H9 (cell line): Measurements from ENCODE around the gene IL31RA. TPM values are rescaled to one million over a fixed set of nuclear protein-coding genes. Genes with fewer than 3 reads are reported as not detected.

Experiments used
- DNase-seq: peaks from one replicate; pipeline ENCODE4 v3.0.0-alpha.2; 2017
- H2AFZ ChIP-seq: one replicate; pipeline ENCODE4 v1.6.1; 2013; ENCODE audit warnings: mild to moderate bottlenecking, low read length, control low read depth, moderate library complexity
- H2AK5ac ChIP-seq: 2 replicates; pipeline ENCODE4 v1.6.1; 2013; ENCODE audit warnings: low read length, control low read depth, mixed read lengths; ENCODE audit not compliant: insufficient read length
- H2BK120ac ChIP-seq: one replicate; pipeline ENCODE4 v1.6.1; 2013; ENCODE audit warnings: low read depth, mild to moderate bottlenecking, low read length, control low read depth, inconsistent platforms; ENCODE audit not compliant: poor library complexity, severe bottlenecking
- H2BK12ac ChIP-seq: 2 replicates; pipeline ENCODE4 v1.6.1; 2013; ENCODE audit warnings: low read length, control low read depth, mixed read lengths, low read depth; ENCODE audit not compliant: insufficient read length
- H2BK15ac ChIP-seq: 2 replicates; pipeline ENCODE4 v1.6.1; 2013; ENCODE audit warnings: low read depth, low read length, control low read depth
- H2BK20ac ChIP-seq: one replicate; pipeline ENCODE4 v1.6.1; 2013; ENCODE audit warnings: low read depth, mild to moderate bottlenecking, low read length, control low read depth, inconsistent platforms; ENCODE audit not compliant: poor library complexity, severe bottlenecking
- H2BK5ac ChIP-seq: 2 replicates; pipeline ENCODE4 v1.6.1; 2013; ENCODE audit warnings: low read length, control low read depth, mixed read lengths; ENCODE audit not compliant: insufficient read length
- H3K14ac ChIP-seq: 2 replicates; pipeline ENCODE4 v1.6.1; 2013; ENCODE audit warnings: low read length, control low read depth; ENCODE audit not compliant: insufficient read depth
- H3K18ac ChIP-seq: 2 replicates; pipeline ENCODE4 v1.6.1; 2013; ENCODE audit warnings: low read depth, mild to moderate bottlenecking, mixed read lengths, low read length, control low read depth; ENCODE audit not compliant: insufficient read length
- H3K23ac ChIP-seq: 2 replicates; pipeline ENCODE4 v1.6.1; 2013; ENCODE audit warnings: low read length, control low read depth, mixed read lengths, low read depth; ENCODE audit not compliant: insufficient read length
- H3K23me2 ChIP-seq: 2 replicates; pipeline ENCODE4 v1.6.1; 2013; ENCODE audit warnings: low read depth, mild to moderate bottlenecking, mixed read lengths, low read length, control low read depth; ENCODE audit not compliant: insufficient read length, poor library complexity, severe bottlenecking
- H3K27ac ChIP-seq: 2 replicates; pipeline ENCODE4 v1.5.1; 2013; ENCODE audit warnings: low read length, control low read depth, mixed read lengths, low read depth; ENCODE audit not compliant: insufficient read length
- H3K27me3 ChIP-seq: 2 replicates; pipeline ENCODE4 v1.6.1; 2013; ENCODE audit warnings: low read length, control low read depth, inconsistent platforms; ENCODE audit not compliant: insufficient read depth
- H3K4ac ChIP-seq: 2 replicates; pipeline ENCODE4 v1.6.1; 2013; ENCODE audit warnings: low read depth, mild to moderate bottlenecking, control low read depth, inconsistent platforms, low read length, moderate library complexity
- H3K4me1 ChIP-seq: 2 replicates; pipeline ENCODE4 v1.6.1; 2013; ENCODE audit warnings: low read length, control low read depth, inconsistent platforms; ENCODE audit not compliant: insufficient read depth
- H3K4me2 ChIP-seq: 2 replicates; pipeline ENCODE4 v1.6.1; 2013; ENCODE audit warnings: low read length, control low read depth, mixed read lengths; ENCODE audit not compliant: insufficient read length, insufficient read depth
- H3K56ac ChIP-seq: 2 replicates; pipeline ENCODE4 v1.6.1; 2013; ENCODE audit warnings: low read depth, mild to moderate bottlenecking, mixed read lengths, low read length, control low read depth; ENCODE audit not compliant: insufficient read length
- H3K79me1 ChIP-seq: 2 replicates; pipeline ENCODE4 v1.6.1; 2013; ENCODE audit warnings: low read depth, mild to moderate bottlenecking, moderate library complexity, low read length, control low read depth, inconsistent platforms; ENCODE audit not compliant: insufficient read depth, poor library complexity, severe bottlenecking
- H3K79me2 ChIP-seq: 2 replicates; pipeline ENCODE4 v1.6.1; 2013; ENCODE audit warnings: low read length, control low read depth, inconsistent platforms; ENCODE audit not compliant: insufficient read depth
- H3K9ac ChIP-seq: 2 replicates; pipeline ENCODE4 v1.6.1; 2013; ENCODE audit warnings: low read length, control low read depth, mixed read lengths; ENCODE audit not compliant: insufficient read length; ENCODE audit errors: extremely low read depth
- H3K9me3 ChIP-seq: one replicate; pipeline ENCODE4 v1.6.1; 2013; ENCODE audit warnings: low read depth, low read length, inconsistent platforms; ENCODE audit not compliant: control insufficient read depth
- H3T11ph ChIP-seq: one replicate; pipeline ENCODE4 v1.6.1; 2013; ENCODE audit warnings: mild to moderate bottlenecking, low read length, control low read depth, inconsistent platforms
- H4K20me1 ChIP-seq: one replicate; pipeline ENCODE4 v1.6.1; 2013; ENCODE audit not compliant: control insufficient read depth, insufficient read length, insufficient read depth
- H4K5ac ChIP-seq: 2 replicates; pipeline ENCODE4 v1.6.1; 2013; ENCODE audit warnings: low read depth, mild to moderate bottlenecking, mixed read lengths, low read length, control low read depth; ENCODE audit not compliant: insufficient read length
- H4K8ac ChIP-seq: replicated peaks from 2 replicates; pipeline ENCODE4 v1.6.1; 2013; ENCODE audit warnings: low read length, control low read depth, mixed read lengths, low read depth; ENCODE audit not compliant: insufficient read length
- H4K91ac ChIP-seq: 2 replicates; pipeline ENCODE4 v1.6.1; 2013; ENCODE audit warnings: low read depth, mild to moderate bottlenecking, moderate library complexity, mixed read lengths, low read length, control low read depth; ENCODE audit not compliant: insufficient read length
- H3K27ac Mint-ChIP-seq, 3 experiments: 2 replicates in 2 of 3; 3 replicates in 1 of 3; pipeline ENCODE4 v1.8.0; 2020 to 2021; ENCODE audit warnings: mixed read lengths in 3 of 3, mild to moderate bottlenecking in 1 of 3, moderate library complexity in 1 of 3
- H3K27me3 Mint-ChIP-seq: 2 replicates; pipeline ENCODE4 v1.8.0; 2021; ENCODE audit warnings: low read depth, mild to moderate bottlenecking, moderate library complexity, mixed read lengths
- H3K36me3 Mint-ChIP-seq, 3 experiments: 2 replicates in 2 of 3; 3 replicates in 1 of 3; pipeline ENCODE4 v1.8.0; 2020 to 2021; ENCODE audit warnings: low read depth in 3 of 3, mixed read lengths in 3 of 3; ENCODE audit not compliant: insufficient read depth in 1 of 3
- H3K4me1 Mint-ChIP-seq, 2 experiments: 2 replicates each; pipeline ENCODE4 v1.8.0; 2020; ENCODE audit warnings: mixed read lengths in 2 of 2
- H3K4me3 Mint-ChIP-seq, 2 experiments: 2 replicates in 1 of 2; 3 replicates in 1 of 2; pipeline ENCODE4 v1.8.0; 2020 to 2021; ENCODE audit warnings: mild to moderate bottlenecking in 2 of 2, mixed read lengths in 2 of 2, moderate library complexity in 1 of 2
- H3K9me3 Mint-ChIP-seq, 2 experiments: 2 replicates in 1 of 2; 3 replicates in 1 of 2; pipeline ENCODE4 v1.8.0; 2020; ENCODE audit warnings: mild to moderate bottlenecking in 2 of 2, mixed read lengths in 2 of 2, moderate library complexity in 1 of 2
- WGBS: extraction: QIAGEN DNeasy Blood & Tissue Kit; methylation state at CpG from one replicate; pipeline ENCODE4 v1.1.7; 2013; ENCODE audit warnings: missing lambda C conversion rate, low lambda C conversion rate, mixed read lengths; ENCODE audit not compliant: insufficient read length; ENCODE audit errors: extremely low coverage; 5-methylcytosine and 5-hydroxymethylcytosine counted together
- total RNA-seq: library from RNA; stranded (reverse); gene quantifications from 2 replicates; pipeline ENCODE4 v1.2.1, GENCODE V29; 2021
- TF ChIP-seq, protein P1 (sequence below): fragments of 200-600 bp; sonication (generic); conservative IDR thresholded peaks from 3 replicates; pipeline ENCODE4 v1.8.0; 2021; ENCODE audit warnings: antibody characterized with exemption, mild to moderate bottlenecking

Gene IL31RA
- total RNA-seq, 1 experiment from 2014 or later, result 0.11 TPM

- Mint-ChIP-seq H3K9me3 (peaks cover 0 to 2% of the 10 kb centered on the region in 2 experiments; a peak in 2 of 5 replicates), H3K4me3 (no peak overlapping the region), H3K27me3 (peaks cover 2% of the 10 kb centered on the region), H3K27ac (no peak overlapping the region), H3K36me3 (peaks cover 0 to 4% (median 0%) of the 10 kb centered on the region in 3 experiments; a peak in 3 of 7 replicates), H3K4me1 (no peaks in the 10 kb centered on the region; a peak in 1 of 4 replicates)
- Histone ChIP-seq H3K4me1 (no peaks in the 10 kb centered on the region), H2BK120ac (no peak overlapping the region), H3K23ac (no peak overlapping the region), H4K20me1 (no peaks in the 10 kb centered on the region), H4K91ac (no peak overlapping the region), H3K4me2 (no peak overlapping the region), H3K27me3 (no peaks in the 10 kb centered on the region), H3K56ac (no peak overlapping the region), H4K8ac (no peak overlapping the region), H3T11ph (no peak overlapping the region), H3K14ac (no peak overlapping the region), H2BK20ac (no peak overlapping the region), H3K9ac (no peak overlapping the region), H2AK5ac (no peak overlapping the region), H2AFZ (no peak overlapping the region), H3K23me2 (no peaks in the 10 kb centered on the region), H3K79me2 (no peaks in the 10 kb centered on the region), H2BK15ac (no peak overlapping the region), H3K79me1 (no peaks in the 10 kb centered on the region), H2BK12ac (no peak overlapping the region), H3K4ac (no peak overlapping the region), H3K18ac (no peak overlapping the region), H3K9me3 (no peaks in the 10 kb centered on the region), H4K5ac (no peak overlapping the region), H3K27ac (no peak overlapping the region), H2BK5ac (no peak overlapping the region)
- TF ChIP-seq, protein P1, sequence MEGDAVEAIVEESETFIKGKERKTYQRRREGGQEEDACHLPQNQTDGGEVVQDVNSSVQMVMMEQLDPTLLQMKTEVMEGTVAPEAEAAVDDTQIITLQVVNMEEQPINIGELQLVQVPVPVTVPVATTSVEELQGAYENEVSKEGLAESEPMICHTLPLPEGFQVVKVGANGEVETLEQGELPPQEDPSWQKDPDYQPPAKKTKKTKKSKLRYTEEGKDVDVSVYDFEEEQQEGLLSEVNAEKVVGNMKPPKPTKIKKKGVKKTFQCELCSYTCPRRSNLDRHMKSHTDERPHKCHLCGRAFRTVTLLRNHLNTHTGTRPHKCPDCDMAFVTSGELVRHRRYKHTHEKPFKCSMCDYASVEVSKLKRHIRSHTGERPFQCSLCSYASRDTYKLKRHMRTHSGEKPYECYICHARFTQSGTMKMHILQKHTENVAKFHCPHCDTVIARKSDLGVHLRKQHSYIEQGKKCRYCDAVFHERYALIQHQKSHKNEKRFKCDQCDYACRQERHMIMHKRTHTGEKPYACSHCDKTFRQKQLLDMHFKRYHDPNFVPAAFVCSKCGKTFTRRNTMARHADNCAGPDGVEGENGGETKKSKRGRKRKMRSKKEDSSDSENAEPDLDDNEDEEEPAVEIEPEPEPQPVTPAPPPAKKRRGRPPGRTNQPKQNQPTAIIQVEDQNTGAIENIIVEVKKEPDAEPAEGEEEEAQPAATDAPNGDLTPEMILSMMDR, result no peak
- no CpG with 5 or more reads among the region's 3 CpGs for WGBS
- no peak for DNase-seq
Observed at GRCh38 chr5:55895346-55895745, 44.2 kb downstream of the IL31RA start.
